K562 (cell line): Measurements from ENCODE around the gene MYCBP. TPM values are rescaled to one million over a fixed set of nuclear protein-coding genes. Genes with fewer than 3 reads are reported as not detected.

ENCODE experiments used
- ARHGAP35 ChIP-seq: fragments of 450-650 bp; IDR thresholded peaks from 2 replicates; pipeline ENCODE4 v1.6.1; 2018; ENCODE audit not compliant: partially characterized antibody
- ELF2 ChIP-seq: fragments of 250-450 bp; sonication (Bioruptor Pico); IDR thresholded peaks from 2 replicates; pipeline ENCODE4 v1.5.0; 2021; ENCODE audit warnings: mild to moderate bottlenecking
- HBP1 ChIP-seq: fragments of 450-650 bp; formaldehyde crosslinking; IDR thresholded peaks from 2 replicates; pipeline ENCODE4 v1.4.0; 2022; ENCODE audit warnings: missing genetic modification characterization
- HNRNPH1 ChIP-seq: fragments of 200-400 bp; formaldehyde crosslinking; optimal IDR thresholded peaks from 2 replicates; pipeline ENCODE3; 2017; ENCODE audit warnings: low read depth, mild to moderate bottlenecking, low read length, moderate library complexity
- MNT ChIP-seq, 2 experiments: fragments of 450-650 bp; conservative IDR thresholded peaks; 2 replicates each; pipeline ENCODE4 v1.6.1; 2017; ENCODE audit warnings: mild to moderate bottlenecking in 2 of 2, moderate library complexity in 2 of 2
- NEUROD1 ChIP-seq: fragments of 150-350 bp; IDR thresholded peaks from 2 replicates; pipeline ENCODE4 v1.6.1; 2014; ENCODE audit warnings: borderline replicate concordance, low read length, low read depth; ENCODE audit not compliant: partially characterized antibody
- NR4A1 ChIP-seq, 2 experiments: fragments of 250-450 bp in 1 of 2; fragments of 450-650 bp in 1 of 2; sonication (Bioruptor Pico) in 1 of 2; IDR thresholded peaks; 2 replicates each; pipeline versions ENCODE4 v1.4.0 to v1.6.1; 2016 to 2020; ENCODE audit warnings: mild to moderate bottlenecking in 2 of 2, missing compliant biosample characterization in 1 of 2, missing genetic modification characterization in 1 of 2, moderate library complexity in 1 of 2
- OTX1 ChIP-seq: fragments of 450-650 bp; formaldehyde crosslinking; IDR thresholded peaks from 2 replicates; pipeline ENCODE4 v1.4.0; 2022; ENCODE audit warnings: mild to moderate bottlenecking
- PRPF4 ChIP-seq: fragments of 200-400 bp; formaldehyde crosslinking; IDR thresholded peaks from one replicate; pipeline ENCODE4 v1.6.1; 2017; ENCODE audit warnings: low read length, low read depth, mild to moderate bottlenecking; ENCODE audit not compliant: insufficient read depth, poor library complexity, severe bottlenecking
- RB1 ChIP-seq: fragments of 450-650 bp; IDR thresholded peaks from 2 replicates; pipeline ENCODE4 v1.6.1; 2017; ENCODE audit warnings: low read depth, mild to moderate bottlenecking
- SIX5 ChIP-seq, 2 experiments: IDR thresholded peaks; 2 replicates each; pipeline ENCODE4 v1.6.1; 2011; ENCODE audit warnings: low read length in 2 of 2, borderline replicate concordance in 1 of 2, low read depth in 1 of 2, mild to moderate bottlenecking in 1 of 2, moderate library complexity in 1 of 2; ENCODE audit not compliant: insufficient read depth in 1 of 2
- SMAD4 ChIP-seq: fragments of 250-450 bp; sonication (Bioruptor Pico); conservative IDR thresholded peaks from 2 replicates; pipeline ENCODE4 v1.8.0; 2021; ENCODE audit warnings: inconsistent platforms, mild to moderate bottlenecking, moderate library complexity
- ZBTB11 ChIP-seq, 3 experiments: fragments of 200-800 bp in 1 of 3; fragments of 250-450 bp in 1 of 3; fragments of 450-650 bp in 1 of 3; sonication (Bioruptor Pico) in 1 of 3; sonication (Bioruptor generic) in 1 of 3; formaldehyde crosslinking in 1 of 3; IDR thresholded peaks; 2 replicates each; pipeline versions ENCODE4 v1.6.1 to v1.8.0; 2016 to 2022; ENCODE audit warnings: mild to moderate bottlenecking in 2 of 3, missing genetic modification characterization in 2 of 3, missing compliant biosample characterization in 1 of 3, moderate library complexity in 1 of 3
- ZNF143 ChIP-seq: sonication (generic); formaldehyde crosslinking; IDR thresholded peaks from 2 replicates; pipeline ENCODE4 v1.9.0; 2022; ENCODE audit warnings: mild to moderate bottlenecking, missing genetic modification reagents
- ZNF316 ChIP-seq: fragments of 450-650 bp; IDR thresholded peaks from 2 replicates; pipeline ENCODE4 v1.6.1; 2016
- ZNF395 ChIP-seq: fragments of 200-800 bp; sonication (Bioruptor generic); IDR thresholded peaks from 2 replicates; pipeline ENCODE4 v1.6.1; 2017; ENCODE audit warnings: missing genetic modification characterization, missing compliant biosample characterization
- ZNF785 ChIP-seq: fragments of 250-450 bp; sonication (Bioruptor Pico); IDR thresholded peaks from 2 replicates; pipeline ENCODE4 v1.4.0; 2020; ENCODE audit warnings: mild to moderate bottlenecking
- polyA plus RNA-seq, 8 experiments: library from polyadenylated mRNA; depleted of rRNA in 4 of 8; stranded (reverse) in 5 of 8; unstranded in 3 of 8; fragments of >200 nt; fragmentation: Nextera tagmentation in 2 of 8; fragmentation: Illumina TruSeq in 1 of 8; extraction: Ambion mirVana in 2 of 8; extraction: Trizol in 1 of 8; gene quantifications; 2 replicates each; pipeline versions ENCODE4 v1.2.1 to v1.2.3, GENCODE V29; 2011 to 2014; ENCODE audit warnings: inconsistent platforms in 1 of 8, missing spikeins in 1 of 8
- total RNA-seq, 7 experiments: library from RNA; depleted of rRNA in 6 of 7; stranded (reverse); fragments of >200 nt in 6 of 7; fragmentation: Illumina TruSeq in 2 of 7; extraction: Trizol in 2 of 7; gene quantifications; 2 replicates each; pipeline versions ENCODE4 v1.2.1 to v1.2.3, GENCODE V29; 2011 to 2021; ENCODE audit warnings: low replicate concordance in 1 of 7

MYCBP gene
- total and polyA plus RNA-seq, 9 of the 15 experiments (the other 6 are each of a cell fraction or from before 2014, with no cell fraction given), result 32.3 to 253 (median 72.9) TPM

- TF ChIP-seq MNT (conservative IDR thresholded peaks at IDR 0.05) (peak; percentile 39 to 74), HBP1 (CRISPR knock-in tag) (0 out of 2 replicates have a peak, but pooled peaks have one; percentile 43), ZNF395 (peak; percentile 93), ZNF316 (no peak), ARHGAP35 (no peak), RB1 (peak; percentile 95), OTX1 (CRISPR knock-in tag) (peak; percentile 78; the same call in 1 of the 2 replicates), ELF2 (CRISPR knock-in tag) (no peak), NR4A1 (CRISPR knock-in tag; IDR thresholded peaks at IDR 0.05) (no peak), NR4A1 (tag; IDR thresholded peaks at IDR 0.05) (0 out of 2 replicates have a peak, but pooled peaks have one; percentile 60), SMAD4 (peak; percentile 98), HNRNPH1 (no peak), SIX5 (IDR thresholded peaks at IDR 0.05; ENCODE audit: borderline replicate concordance in 1 of 2, insufficient read depth in 1 of 2, low read depth in 1 of 2, low read length in 2 of 2) (no peak), ZBTB11 (CRISPR knock-in tag; IDR thresholded peaks at IDR 0.05) (peak in 1 of 3 experiments; percentile 71; a peak in 2 of 6 replicates), PRPF4 (no peak), ZNF143 (CRISPR knock-in tag) (peak; percentile 54; the same call in 1 of the 2 replicates), NEUROD1 (peak; percentile 78), ZNF785 (CRISPR knock-in tag) (no peak)
Observed at GRCh38 chr1:38815903-38816627, 57.1 kb downstream of the MYCBP start (continued).
